MCF 10A (cell line): ENCODE results near the gene HNRNPUL1. TPM values are rescaled to one million over a fixed set of nuclear protein-coding genes. Genes with fewer than 3 reads are reported as not detected.

Experiments
- BruUV-seq: library from RNA; stranded (reverse); fragments of 400-500 nt; replicated peaks from 2 replicates; lab custom pipeline; 2021; lab: Mats Ljungman, UMichigan
- CTCF ChIA-PET: fragments of 300-600 bp; sonication (Branson Sonifier 250); formaldehyde crosslinking; extraction: SDS; loops from one replicate; lab custom pipeline; 2021; ENCODE audit warnings: antibody characterized with exemption, inconsistent platforms; lab: Yijun Ruan, JAX
- POLR2A ChIA-PET: fragments of 300-600, 350-650 bp; sonication (Branson Sonifier 250); formaldehyde crosslinking; extraction: SDS; loops from one replicate; lab custom pipeline; 2020; ENCODE audit warnings: antibody characterized with exemption, inconsistent platforms; lab: Yijun Ruan, JAX
- DNase-seq: peaks from one replicate; pipeline ENCODE4 v3.0.0-alpha.2; 2018; ENCODE audit not compliant: unreplicated experiment
- H3K27ac Mint-ChIP-seq: one replicate; pipeline ENCODE4 v1.8.0; 2022; ENCODE audit warnings: mild to moderate bottlenecking, low read depth, mixed read lengths; ENCODE audit not compliant: unreplicated experiment
- H3K27me3 Mint-ChIP-seq: one replicate; pipeline ENCODE4 v1.8.0; 2022; ENCODE audit warnings: mixed read lengths; ENCODE audit not compliant: insufficient read depth, unreplicated experiment
- H3K36me3 Mint-ChIP-seq: one replicate; pipeline ENCODE4 v1.8.0; 2022; ENCODE audit warnings: mild to moderate bottlenecking, moderate library complexity, mixed read lengths; ENCODE audit not compliant: insufficient read depth, unreplicated experiment
- H3K4me1 Mint-ChIP-seq: one replicate; pipeline ENCODE4 v1.8.0; 2022; ENCODE audit warnings: mixed read lengths; ENCODE audit not compliant: insufficient read depth, unreplicated experiment
- H3K4me3 Mint-ChIP-seq: one replicate; pipeline ENCODE4 v1.8.0; 2022; ENCODE audit warnings: mild to moderate bottlenecking, moderate library complexity, mixed read lengths; ENCODE audit not compliant: unreplicated experiment
- H3K9me3 Mint-ChIP-seq: one replicate; pipeline ENCODE4 v1.8.0; 2022; ENCODE audit warnings: mixed read lengths; ENCODE audit not compliant: unreplicated experiment
- intact Hi-C: fragments of 100-400 bp; cut with micrococcal nuclease; formaldehyde crosslinking; loops from 2 replicates; pipeline ENCODE4 v1.14.1; 2022
- total RNA-seq: library from RNA; stranded (reverse); gene quantifications from 2 replicates; pipeline ENCODE4 v1.2.3, GENCODE V29; 2022
- TF ChIP-seq, protein P1 (sequence below): fragments of 200-600 bp; IDR thresholded peaks from one replicate; pipeline ENCODE4 v1.8.0; 2022; ENCODE audit warnings: antibody characterized with exemption, mild to moderate bottlenecking; ENCODE audit not compliant: unreplicated experiment

Gene HNRNPUL1
- total RNA-seq, 1 experiment from 2014 or later = 204 TPM

DNA sequence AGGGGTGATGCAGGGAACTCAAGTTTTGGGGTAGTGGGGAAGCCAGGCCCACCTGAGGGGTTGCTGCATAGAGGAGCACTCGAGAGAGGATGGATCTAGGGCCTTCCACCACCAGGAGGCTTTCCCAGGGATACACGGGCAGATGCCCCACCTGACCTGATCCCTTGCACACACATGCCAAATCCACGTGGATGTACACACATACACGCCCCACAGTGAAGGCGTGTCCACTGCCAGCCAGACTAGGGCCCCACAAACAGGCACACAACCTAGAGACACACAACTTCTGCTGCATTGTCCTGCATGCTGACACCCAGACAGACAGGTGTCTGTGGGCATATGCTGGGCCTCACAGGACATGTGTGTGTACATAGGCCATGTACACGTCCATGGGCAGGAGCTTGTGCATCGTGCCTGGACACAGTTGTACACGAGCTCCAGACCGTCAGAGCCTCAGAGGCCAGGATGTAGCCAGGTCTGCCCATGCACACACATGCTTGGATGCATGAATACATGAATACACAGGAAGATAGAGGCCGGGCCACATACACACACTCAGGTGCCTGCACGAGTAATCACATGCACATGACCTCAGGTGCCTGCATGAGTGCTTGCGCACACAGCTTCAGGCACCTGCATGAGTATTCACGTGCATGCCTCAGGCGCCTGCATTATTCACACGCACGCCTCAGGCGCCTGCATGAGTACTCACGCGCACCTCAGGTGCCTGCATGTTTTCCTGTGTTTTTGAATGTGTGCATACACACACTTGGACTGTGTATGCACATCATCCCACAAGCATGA lies 54.7 kb downstream of the HNRNPUL1 start:
- ChIA-PET POLR2A (interaction anchor here (0.6 kb wide), 1 partner anchor 1171 kb away, joined by 5 read pairs; no protein-coding TSS in a partner anchor), CTCF (interaction anchor here (0.6 to 3.5 kb wide), 3 partner anchors 11 to 245 kb away, joined by 4 to 18 read pairs (median 5); no protein-coding TSS in a partner anchor)
- H3K27me3 Mint-ChIP-seq = no peaks in the 10 kb centered on the region
- intact Hi-C loops = no loop called here
- no TSS peak for BruUV-seq
- TF ChIP-seq, protein P1, sequence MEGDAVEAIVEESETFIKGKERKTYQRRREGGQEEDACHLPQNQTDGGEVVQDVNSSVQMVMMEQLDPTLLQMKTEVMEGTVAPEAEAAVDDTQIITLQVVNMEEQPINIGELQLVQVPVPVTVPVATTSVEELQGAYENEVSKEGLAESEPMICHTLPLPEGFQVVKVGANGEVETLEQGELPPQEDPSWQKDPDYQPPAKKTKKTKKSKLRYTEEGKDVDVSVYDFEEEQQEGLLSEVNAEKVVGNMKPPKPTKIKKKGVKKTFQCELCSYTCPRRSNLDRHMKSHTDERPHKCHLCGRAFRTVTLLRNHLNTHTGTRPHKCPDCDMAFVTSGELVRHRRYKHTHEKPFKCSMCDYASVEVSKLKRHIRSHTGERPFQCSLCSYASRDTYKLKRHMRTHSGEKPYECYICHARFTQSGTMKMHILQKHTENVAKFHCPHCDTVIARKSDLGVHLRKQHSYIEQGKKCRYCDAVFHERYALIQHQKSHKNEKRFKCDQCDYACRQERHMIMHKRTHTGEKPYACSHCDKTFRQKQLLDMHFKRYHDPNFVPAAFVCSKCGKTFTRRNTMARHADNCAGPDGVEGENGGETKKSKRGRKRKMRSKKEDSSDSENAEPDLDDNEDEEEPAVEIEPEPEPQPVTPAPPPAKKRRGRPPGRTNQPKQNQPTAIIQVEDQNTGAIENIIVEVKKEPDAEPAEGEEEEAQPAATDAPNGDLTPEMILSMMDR = no peak
- H3K36me3 Mint-ChIP-seq = peaks cover 62% of the 10 kb centered on the region
- no peak overlapping the region for H3K27ac Mint-ChIP-seq
- DNase-seq = no peak
- peaks cover 10% of the 10 kb centered on the region for H3K4me1 Mint-ChIP-seq
- no peaks in the 10 kb centered on the region for H3K9me3 Mint-ChIP-seq
- H3K4me3 Mint-ChIP-seq = no peak overlapping the region

DNA sequence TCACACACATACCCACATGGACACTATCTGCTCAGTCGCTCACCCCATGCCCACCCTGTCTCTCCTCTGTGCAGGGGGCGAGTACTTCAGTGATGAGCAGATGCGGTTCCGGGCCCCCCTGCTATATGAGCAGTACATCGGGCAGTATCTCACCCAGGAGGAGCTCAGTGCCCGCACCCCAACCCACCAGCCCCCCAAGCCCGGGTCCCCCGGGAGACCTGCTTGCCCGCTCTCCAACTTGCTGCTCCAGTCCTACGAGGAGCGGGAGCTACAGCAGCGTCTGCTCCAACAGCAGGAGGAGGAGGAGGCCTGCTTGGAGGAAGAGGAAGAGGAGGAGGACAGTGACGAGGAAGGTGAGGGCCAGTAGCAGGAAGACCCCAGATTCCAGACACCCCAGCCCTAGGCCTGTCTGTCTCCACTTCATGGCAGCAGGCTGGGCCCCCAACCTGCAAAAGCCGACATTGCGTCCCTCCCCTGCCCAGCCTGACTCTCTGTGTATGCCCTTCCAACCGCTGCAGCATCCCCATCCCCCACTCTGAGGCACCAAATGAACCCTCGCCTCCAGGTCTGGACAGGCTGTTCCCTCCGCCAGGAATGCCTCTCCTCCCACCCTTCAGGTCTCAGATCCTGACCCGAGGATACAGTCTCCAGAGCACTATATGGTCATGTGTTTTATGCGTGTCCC lies 55.5 kb downstream of the HNRNPUL1 start:
- H3K27me3 Mint-ChIP-seq = no peaks in the 10 kb centered on the region
- H3K36me3 Mint-ChIP-seq = peaks cover 58% of the 10 kb centered on the region
- TF ChIP-seq, protein P1 = no peak
- H3K4me3 Mint-ChIP-seq = no peak overlapping the region
- H3K9me3 Mint-ChIP-seq = no peaks in the 10 kb centered on the region
- no peak for DNase-seq
- ChIA-PET CTCF (interaction anchor here (3.5 kb wide), 1 partner anchor 12 kb away, joined by 18 read pairs; no protein-coding TSS in a partner anchor), POLR2A (interaction anchor here (0.6 kb wide), 1 partner anchor 1172 kb away, joined by 5 read pairs; no protein-coding TSS in a partner anchor)
- no TSS peak for BruUV-seq
- H3K4me1 Mint-ChIP-seq = peaks cover 11% of the 10 kb centered on the region
- H3K27ac Mint-ChIP-seq = no peak overlapping the region
- intact Hi-C loops = loop anchor here (10.0 kb wide), 1 partner anchor 255 kb away; the partner anchor contains the start of gene CEACAM21

DNA sequence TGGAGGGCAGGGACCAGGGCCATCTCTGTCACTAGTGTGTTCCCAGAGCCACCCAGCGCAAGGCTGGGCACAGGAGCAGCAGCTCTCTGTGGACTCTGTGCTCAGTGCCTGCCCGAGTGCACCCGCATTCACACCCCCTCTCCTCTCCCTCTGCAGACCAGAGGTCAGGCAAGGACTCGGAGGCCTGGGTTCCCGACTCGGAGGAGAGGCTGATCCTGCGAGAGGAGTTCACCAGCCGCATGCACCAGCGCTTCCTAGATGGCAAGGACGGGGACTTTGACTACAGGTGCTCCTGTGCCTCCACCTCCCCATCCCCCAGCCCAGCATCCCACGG lies 56.0 kb downstream of the HNRNPUL1 start:
- Mint-ChIP-seq H3K4me3 (no peak overlapping the region), H3K27me3 (no peaks in the 10 kb centered on the region), H3K4me1 (peaks cover 17% of the 10 kb centered on the region), H3K9me3 (no peaks in the 10 kb centered on the region), H3K36me3 (peaks cover 61% of the 10 kb centered on the region), H3K27ac (no peak overlapping the region)
- DNase-seq = no peak
- TF ChIP-seq, protein P1 = no peak
- ChIA-PET CTCF (no interaction called here), POLR2A (no interaction called here)
- intact Hi-C loops = loop anchor here (10.0 kb wide), 1 partner anchor 255 kb away; the partner anchor contains the start of gene CEACAM21
- no TSS peak for BruUV-seq

DNA sequence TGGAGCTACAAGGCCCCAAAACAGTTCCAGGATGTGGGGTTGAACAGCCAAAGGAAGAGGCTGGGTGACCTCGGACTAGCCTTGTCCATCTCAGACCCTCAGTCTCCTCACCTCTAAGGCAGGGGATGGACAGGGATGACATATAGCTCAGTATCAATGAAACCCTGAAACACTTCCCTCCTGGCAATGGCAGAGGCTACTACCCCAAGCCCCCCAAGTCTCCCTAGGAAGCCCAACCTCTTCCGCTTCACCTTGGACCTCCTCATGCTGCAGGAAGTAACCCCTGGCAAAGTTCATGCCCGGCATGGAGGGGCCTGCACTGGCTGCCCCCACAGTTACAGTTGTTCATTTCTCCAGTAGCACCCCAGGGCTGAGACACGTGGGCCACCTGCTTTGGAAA lies 56.4 kb downstream of the HNRNPUL1 start:
- H3K4me3 Mint-ChIP-seq = no peak overlapping the region
- ChIA-PET CTCF (interaction anchor here (3.6 kb wide), 1 partner anchor 12 kb away, joined by 14 read pairs; no protein-coding TSS in a partner anchor), POLR2A (no interaction called here)
- no peak overlapping the region for H3K27ac Mint-ChIP-seq
- peaks cover 61% of the 10 kb centered on the region for H3K36me3 Mint-ChIP-seq
- H3K4me1 Mint-ChIP-seq = peaks cover 21% of the 10 kb centered on the region
- no peaks in the 10 kb centered on the region for H3K9me3 Mint-ChIP-seq
- intact Hi-C loops = loop anchor here (10.0 kb wide), 1 partner anchor 254 kb away; the partner anchor contains the start of gene CEACAM21
- no peak for DNase-seq
- H3K27me3 Mint-ChIP-seq = no peaks in the 10 kb centered on the region
- TF ChIP-seq, protein P1 = no peak
- BruUV-seq = no TSS peak
